Prostate gland (tissue), 2 donors: Measurements from ENCODE around the gene WWOX.

Experiments
- POLR2A ChIP-seq: fragments of 450-650 bp; IDR thresholded peaks from one replicate; pipeline ENCODE4 v1.6.1; 2016; ENCODE audit warnings: antibody characterized with exemption, mild to moderate bottlenecking
- TF ChIP-seq, protein P1 (sequence below), 4 experiments: fragments of 200-600 bp in 2 of 4; fragments of 450-650 bp in 2 of 4; sonication (generic) in 2 of 4; IDR thresholded peaks; 1 replicate in 3 of 4; 2 replicates in 1 of 4; pipeline ENCODE4 v1.5.1; 2016 to 2019; ENCODE audit warnings: antibody characterized with exemption in 4 of 4, mild to moderate bottlenecking in 2 of 4, moderate library complexity in 2 of 4

DNA sequence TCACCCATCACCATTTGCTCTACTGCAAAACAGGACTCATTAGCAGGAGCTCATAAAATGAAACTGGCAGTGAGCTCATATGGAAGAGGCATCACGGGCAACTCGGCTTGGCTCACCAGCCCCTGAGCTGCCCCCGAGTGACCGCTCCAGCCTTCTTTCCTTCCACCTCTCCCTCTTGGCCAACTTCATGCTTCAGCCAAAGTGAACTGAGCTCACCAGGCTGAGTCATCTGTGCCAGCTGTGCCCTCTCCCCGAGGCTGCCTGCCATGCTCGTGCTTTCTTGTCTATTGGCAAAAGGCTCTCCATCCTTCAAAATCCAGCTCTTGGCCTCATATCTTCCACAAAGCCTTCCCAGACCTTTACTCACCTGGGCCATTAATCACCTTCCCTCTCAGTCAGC is 391.4 kb downstream of the WWOX start:
- TF ChIP-seq, protein P1, sequence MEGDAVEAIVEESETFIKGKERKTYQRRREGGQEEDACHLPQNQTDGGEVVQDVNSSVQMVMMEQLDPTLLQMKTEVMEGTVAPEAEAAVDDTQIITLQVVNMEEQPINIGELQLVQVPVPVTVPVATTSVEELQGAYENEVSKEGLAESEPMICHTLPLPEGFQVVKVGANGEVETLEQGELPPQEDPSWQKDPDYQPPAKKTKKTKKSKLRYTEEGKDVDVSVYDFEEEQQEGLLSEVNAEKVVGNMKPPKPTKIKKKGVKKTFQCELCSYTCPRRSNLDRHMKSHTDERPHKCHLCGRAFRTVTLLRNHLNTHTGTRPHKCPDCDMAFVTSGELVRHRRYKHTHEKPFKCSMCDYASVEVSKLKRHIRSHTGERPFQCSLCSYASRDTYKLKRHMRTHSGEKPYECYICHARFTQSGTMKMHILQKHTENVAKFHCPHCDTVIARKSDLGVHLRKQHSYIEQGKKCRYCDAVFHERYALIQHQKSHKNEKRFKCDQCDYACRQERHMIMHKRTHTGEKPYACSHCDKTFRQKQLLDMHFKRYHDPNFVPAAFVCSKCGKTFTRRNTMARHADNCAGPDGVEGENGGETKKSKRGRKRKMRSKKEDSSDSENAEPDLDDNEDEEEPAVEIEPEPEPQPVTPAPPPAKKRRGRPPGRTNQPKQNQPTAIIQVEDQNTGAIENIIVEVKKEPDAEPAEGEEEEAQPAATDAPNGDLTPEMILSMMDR (IDR thresholded peaks at IDR 0.05) = no peak
- TF ChIP-seq POLR2A = no peak
